ENCODE results near the gene PCDHGA12. TPM values are rescaled to one million over a fixed set of nuclear protein-coding genes. Genes with fewer than 3 reads are reported as not detected.
"Not testable (repeated sequence)": the region's sequence is repeated elsewhere in the genome, so short reads cannot be mapped to it uniquely, and the experiment has no call there.

The PCDHGA12 gene
- total and polyA plus RNA-seq, 8 donors = 0.12 to 7.4 (median 2.4) TPM; not detected in 1

DNA sequence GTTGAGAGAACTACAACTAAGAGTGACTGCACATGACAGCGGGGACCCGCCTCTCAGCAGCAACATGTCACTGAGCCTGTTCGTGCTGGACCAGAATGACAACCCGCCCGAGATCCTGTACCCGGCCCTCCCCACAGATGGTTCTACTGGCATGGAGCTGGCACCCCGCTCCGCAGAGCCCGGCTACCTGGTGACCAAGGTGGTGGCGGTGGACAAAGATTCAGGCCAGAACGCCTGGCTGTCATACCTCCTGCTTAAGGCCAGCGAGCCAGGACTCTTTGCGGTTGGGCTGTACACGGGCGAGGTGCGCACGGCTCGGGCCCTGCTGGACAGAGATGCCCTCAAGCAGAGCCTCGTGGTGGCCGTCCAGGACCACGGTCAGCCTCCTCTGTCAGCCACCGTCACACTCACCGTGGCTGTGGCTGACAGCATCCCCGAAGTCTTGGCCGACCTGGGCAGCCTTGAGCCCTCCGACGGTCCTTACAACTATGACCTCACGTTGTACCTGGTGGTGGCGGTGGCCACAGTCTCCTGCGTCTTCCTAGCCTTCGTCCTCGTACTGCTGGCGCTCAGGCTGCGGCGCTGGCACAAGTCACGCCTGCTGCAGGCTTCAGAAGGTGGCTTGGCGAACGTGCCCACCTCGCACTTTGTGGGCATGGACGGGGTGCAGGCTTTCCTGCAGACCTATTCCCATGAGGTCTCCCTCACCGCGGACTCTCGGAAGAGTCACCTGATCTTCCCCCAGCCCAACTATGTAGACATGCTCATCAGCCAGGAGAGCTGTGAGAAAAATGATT is 45.6 kb upstream of the PCDHGA12 start:
- no peak overlapping the region for H3K27ac ChIP-seq
- H3K4me3 ChIP-seq = no peak overlapping the region
- H3K36me3 ChIP-seq = peaks cover 0 to 5% (median 0%) of the 10 kb centered on the region in 4 donors
- H3K27me3 ChIP-seq = peaks cover 0 to 78% (median 7%) of the 10 kb centered on the region in 3 donors
- peaks cover 48 to 97% (median 90%) of the 10 kb centered on the region in 4 donors for H3K9me3 ChIP-seq
- no peaks in the 10 kb centered on the region for H3K4me1 ChIP-seq
- TF ChIP-seq, protein P1, sequence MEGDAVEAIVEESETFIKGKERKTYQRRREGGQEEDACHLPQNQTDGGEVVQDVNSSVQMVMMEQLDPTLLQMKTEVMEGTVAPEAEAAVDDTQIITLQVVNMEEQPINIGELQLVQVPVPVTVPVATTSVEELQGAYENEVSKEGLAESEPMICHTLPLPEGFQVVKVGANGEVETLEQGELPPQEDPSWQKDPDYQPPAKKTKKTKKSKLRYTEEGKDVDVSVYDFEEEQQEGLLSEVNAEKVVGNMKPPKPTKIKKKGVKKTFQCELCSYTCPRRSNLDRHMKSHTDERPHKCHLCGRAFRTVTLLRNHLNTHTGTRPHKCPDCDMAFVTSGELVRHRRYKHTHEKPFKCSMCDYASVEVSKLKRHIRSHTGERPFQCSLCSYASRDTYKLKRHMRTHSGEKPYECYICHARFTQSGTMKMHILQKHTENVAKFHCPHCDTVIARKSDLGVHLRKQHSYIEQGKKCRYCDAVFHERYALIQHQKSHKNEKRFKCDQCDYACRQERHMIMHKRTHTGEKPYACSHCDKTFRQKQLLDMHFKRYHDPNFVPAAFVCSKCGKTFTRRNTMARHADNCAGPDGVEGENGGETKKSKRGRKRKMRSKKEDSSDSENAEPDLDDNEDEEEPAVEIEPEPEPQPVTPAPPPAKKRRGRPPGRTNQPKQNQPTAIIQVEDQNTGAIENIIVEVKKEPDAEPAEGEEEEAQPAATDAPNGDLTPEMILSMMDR (IDR thresholded peaks at IDR 0.05) = no peak
- TF ChIP-seq POLR2AphosphoS5 (IDR thresholded peaks at IDR 0.05) (no peak), EP300 (IDR thresholded peaks at IDR 0.05) (no peak), POLR2A (IDR thresholded peaks at IDR 0.05) (no peak)
- 41 to 61% (median 45%) methylated on average over 32 to 43 of the region's 43 CpGs for WGBS, 5 donors
- intact Hi-C loops (cut with DNase I; ENCODE audit: low total_unique reads) = no loop called here
- no peak for DNase-seq

DNA sequence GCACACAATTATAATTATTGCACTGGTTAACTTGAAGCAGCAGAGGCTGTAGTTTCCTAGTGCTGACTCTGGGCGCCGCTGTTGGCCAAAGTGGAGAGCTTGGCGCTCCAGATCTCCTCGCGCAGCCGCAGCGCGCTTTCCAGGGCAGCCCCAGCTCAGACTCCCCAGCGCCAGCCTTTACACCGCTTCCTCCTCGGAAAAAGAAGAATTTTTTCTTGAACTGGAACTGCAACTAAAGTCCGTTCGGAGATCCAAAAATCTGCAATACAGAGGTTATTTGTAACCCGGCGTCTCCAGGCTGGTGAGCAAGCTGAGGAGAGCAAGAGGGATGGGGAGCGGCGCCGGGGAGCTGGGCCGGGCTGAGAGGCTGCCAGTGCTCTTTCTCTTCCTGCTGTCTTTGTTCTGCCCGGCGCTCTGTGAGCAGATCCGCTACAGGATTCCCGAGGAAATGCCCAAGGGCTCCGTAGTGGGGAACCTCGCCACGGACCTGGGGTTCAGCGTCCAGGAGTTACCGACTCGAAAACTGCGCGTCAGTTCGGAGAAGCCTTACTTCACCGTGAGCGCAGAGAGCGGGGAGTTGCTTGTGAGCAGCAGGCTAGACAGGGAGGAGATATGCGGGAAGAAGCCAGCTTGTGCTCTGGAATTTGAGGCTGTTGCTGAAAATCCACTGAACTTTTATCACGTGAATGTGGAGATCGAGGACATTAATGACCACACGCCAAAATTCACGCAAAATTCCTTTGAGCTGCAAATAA is 42.6 kb upstream of the PCDHGA12 start, which contains the start of gene PCDHGB4:
Gene PCDHGB4, plus strand, starts transcription at position 142 of the 755 bp plus-strand sequence. Its CDS starts 187 bp downstream, at position 329.
- intact Hi-C loops (cut with DNase I; ENCODE audit: low total_unique reads); H3K27ac ChIP-seq; H3K4me1 ChIP-seq: not testable (repeated sequence)
- H3K4me3 ChIP-seq = peak within 1 kb of the TSS in 2 of 4 donors; percentile 5 to 16
- TF ChIP-seq, protein P1 (IDR thresholded peaks at IDR 0.05) = peak in 1 of 7 experiments; percentile 13
- H3K27me3 ChIP-seq = peaks cover 0 to 78% (median 10%) of the 10 kb centered on the region in 3 donors
- peak in 1 of 2 donors; percentile 50 for DNase-seq
- peaks cover 56 to 98% (median 92%) of the 10 kb centered on the region in 4 donors for H3K9me3 ChIP-seq
- peaks cover 0 to 10% (median 0%) of the 10 kb centered on the region in 4 donors for H3K36me3 ChIP-seq
- 13 to 20% (median 16%) methylated on average over 18 to 23 of the region's 40 CpGs for WGBS, 5 donors

DNA sequence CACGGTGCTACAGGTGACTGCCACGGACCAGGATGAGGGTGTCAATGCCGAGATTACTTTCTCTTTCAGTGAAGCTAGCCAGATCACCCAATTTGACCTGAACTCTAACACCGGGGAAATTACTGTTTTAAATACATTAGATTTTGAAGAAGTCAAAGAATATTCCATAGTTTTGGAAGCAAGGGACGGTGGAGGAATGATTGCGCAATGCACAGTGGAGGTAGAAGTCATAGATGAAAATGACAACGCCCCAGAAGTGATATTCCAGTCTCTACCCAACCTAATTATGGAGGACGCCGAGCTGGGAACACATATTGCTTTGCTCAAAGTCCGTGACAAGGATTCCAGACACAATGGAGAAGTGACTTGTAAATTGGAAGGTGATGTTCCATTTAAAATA is 41.6 kb upstream of the PCDHGA12 start:
- TF ChIP-seq, protein P1 (IDR thresholded peaks at IDR 0.05) = no peak
- TF ChIP-seq POLR2A (IDR thresholded peaks at IDR 0.05) = no peak
- TF ChIP-seq POLR2AphosphoS5 (IDR thresholded peaks at IDR 0.05) = no peak
- no peak for TF ChIP-seq EP300 (IDR thresholded peaks at IDR 0.05)
- Histone ChIP-seq H3K4me1 (no peaks in the 10 kb centered on the region), H3K4me3 (no peak overlapping the region), H3K27ac (no peak overlapping the region), H3K27me3 (peaks cover 0 to 78% (median 10%) of the 10 kb centered on the region in 3 donors), H3K36me3 (peaks cover 0 to 16% (median 0%) of the 10 kb centered on the region in 4 donors), H3K9me3 (peaks cover 59 to 98% (median 92%) of the 10 kb centered on the region in 4 donors)
- DNase-seq = no peak
- intact Hi-C loops (cut with DNase I; ENCODE audit: low total_unique reads) = no loop called here
- WGBS, 5 donors = 42 to 55% (median 43%) methylated on average over 10 of the region's 10 CpGs
